Central memory CD8-positive, alpha-beta T cell (primary cell): ENCODE measurements around the gene AZIN2.
"Not testable (repeated sequence)": the region's sequence is repeated elsewhere in the genome, so short reads cannot be mapped to it uniquely, and the experiment has no call there.

Experiments
- ATAC-seq: fragments of 150-1000 bp; cut with Tn5 transposase; replicated peaks from 2 replicates; pipeline ENCODE4 v1.10.0; 2022; ENCODE audit warnings: mild to moderate bottlenecking, moderate FRiP score, moderate number of reproducible peaks; ENCODE audit not compliant: poor library complexity, severe bottlenecking; ENCODE audit errors: extremely low read depth
- DNase-seq, 2 donors: peaks; one replicate each; pipeline ENCODE4 v3.0.0; 2021; ENCODE audit warnings: low spot score in 2 of 2
- H3K27ac Mint-ChIP-seq: one replicate; pipeline ENCODE4 v1.8.0; 2022; ENCODE audit warnings: low read depth, mild to moderate bottlenecking, moderate library complexity, mixed read lengths
- H3K27me3 Mint-ChIP-seq: one replicate; pipeline ENCODE4 v1.8.0; 2022; ENCODE audit warnings: mixed read lengths
- H3K36me3 Mint-ChIP-seq: one replicate; pipeline ENCODE4 v1.8.0; 2022; ENCODE audit warnings: mild to moderate bottlenecking, moderate library complexity, mixed read lengths; ENCODE audit not compliant: insufficient read depth
- H3K4me1 Mint-ChIP-seq: one replicate; pipeline ENCODE4 v1.8.0; 2022; ENCODE audit warnings: mixed read lengths
- H3K4me3 Mint-ChIP-seq: one replicate; pipeline ENCODE4 v1.8.0; 2022; ENCODE audit warnings: mild to moderate bottlenecking, moderate library complexity, mixed read lengths
- H3K9me3 Mint-ChIP-seq: one replicate; pipeline ENCODE4 v1.8.0; 2022; ENCODE audit warnings: mixed read lengths

AZIN2 gene

DNA sequence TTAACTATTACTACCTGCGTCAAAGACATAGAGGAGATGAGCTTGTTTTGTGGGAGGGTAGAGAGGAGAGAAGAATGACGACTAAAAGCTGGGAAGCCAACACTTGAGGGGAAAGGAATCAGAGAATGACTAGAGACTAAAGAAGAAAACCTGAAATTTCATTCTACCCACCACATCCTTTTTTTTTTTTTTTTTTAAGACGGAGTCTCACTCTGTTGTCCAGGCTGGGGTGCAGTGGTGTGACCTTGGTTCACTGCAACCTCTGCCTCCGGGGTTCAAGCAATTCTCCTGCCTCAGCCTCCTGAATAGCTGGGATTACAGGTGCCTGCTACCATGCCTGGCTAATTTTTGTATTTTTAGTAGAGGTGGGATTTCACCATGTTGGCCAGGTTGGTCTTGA is 34.7 kb upstream of the AZIN2 start:
- Mint-ChIP-seq H3K27ac (peak overlapping the region; percentile 82), H3K4me1 (peaks cover 20% of the 10 kb centered on the region)
- not testable (repeated sequence) for H3K9me3 Mint-ChIP-seq, H3K36me3 Mint-ChIP-seq, H3K4me3 Mint-ChIP-seq, H3K27me3 Mint-ChIP-seq, DNase-seq, ATAC-seq

DNA sequence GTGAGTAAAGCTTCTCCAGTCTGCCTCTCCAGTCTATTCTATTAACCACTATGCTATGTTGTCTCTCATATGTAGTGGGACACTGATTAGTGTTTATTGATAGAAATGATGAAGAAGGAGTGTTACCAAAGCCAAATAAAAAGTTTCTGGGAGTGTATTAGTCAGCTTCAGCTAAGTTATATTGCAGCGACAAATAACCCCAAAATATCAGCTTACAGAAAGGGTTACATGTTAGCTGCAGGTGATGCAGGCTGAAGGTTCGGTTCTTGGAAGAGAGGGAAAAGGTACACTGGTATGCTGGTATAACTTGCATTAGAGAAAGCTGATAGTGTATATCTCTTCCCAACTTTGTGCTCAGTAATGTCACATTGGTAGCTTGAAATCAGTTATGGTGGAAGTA is 33.7 kb upstream of the AZIN2 start:
- H3K4me3 Mint-ChIP-seq, result no peak overlapping the region
- peaks cover 20% of the 10 kb centered on the region for H3K4me1 Mint-ChIP-seq

DNA sequence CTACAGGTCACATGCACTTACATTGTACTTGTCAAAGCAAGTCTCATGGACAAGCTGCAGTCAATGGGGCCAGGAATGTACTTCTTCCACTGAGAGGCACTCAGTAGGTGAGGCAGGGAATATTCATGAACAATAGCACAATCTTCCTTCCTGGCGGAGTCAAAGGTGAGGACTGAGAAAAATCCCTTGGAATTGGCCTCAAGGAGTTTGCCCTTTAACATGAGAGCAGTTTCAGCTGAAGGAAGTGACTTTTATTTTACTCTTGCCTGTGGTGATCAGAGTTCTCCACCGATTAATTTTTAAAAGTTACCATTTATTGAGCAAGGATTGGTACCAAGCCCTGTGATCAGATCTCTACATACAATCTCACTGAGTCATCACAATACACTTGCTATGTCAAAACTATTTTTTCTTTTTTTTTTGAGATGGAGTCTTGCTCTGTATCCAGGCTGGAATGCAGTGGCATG is 33.1 kb upstream of the AZIN2 start:
- H3K36me3 Mint-ChIP-seq, result no peaks in the 10 kb centered on the region
- H3K27me3 Mint-ChIP-seq, result no peaks in the 10 kb centered on the region
- peaks cover 20% of the 10 kb centered on the region for H3K4me1 Mint-ChIP-seq
- no peaks in the 10 kb centered on the region for H3K9me3 Mint-ChIP-seq
- H3K27ac Mint-ChIP-seq, result no peak overlapping the region
- no peak for ATAC-seq
- no peak overlapping the region for H3K4me3 Mint-ChIP-seq
- DNase-seq, result no peak

More for the DNA sequence above, 33.7 kb upstream of the AZIN2 start:
- DNase-seq, result no peak
- H3K9me3 Mint-ChIP-seq, result no peaks in the 10 kb centered on the region
- no peak overlapping the region for H3K27ac Mint-ChIP-seq
- H3K27me3 Mint-ChIP-seq, result no peaks in the 10 kb centered on the region
- ATAC-seq, result no peak
- no peaks in the 10 kb centered on the region for H3K36me3 Mint-ChIP-seq

DNA sequence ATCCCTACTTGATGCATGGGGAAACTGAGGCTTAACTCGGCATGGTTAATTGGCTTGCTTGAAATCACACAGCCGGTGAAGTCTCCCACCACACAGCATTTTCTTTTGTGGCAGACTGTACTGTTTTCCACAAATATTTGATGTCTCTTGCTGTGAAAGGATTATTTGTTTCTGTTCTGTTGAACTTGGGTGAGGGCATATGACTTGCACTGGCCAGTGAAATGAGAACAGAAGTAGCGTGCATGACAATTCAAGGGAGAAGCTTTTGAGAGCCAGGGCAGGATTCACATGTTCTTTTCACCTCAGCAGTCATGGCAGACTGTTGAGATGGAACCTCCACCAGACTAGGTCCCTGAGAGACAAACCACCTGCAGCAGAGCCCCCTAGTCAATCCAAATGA is 32.5 kb upstream of the AZIN2 start:
- Mint-ChIP-seq H3K36me3 (no peaks in the 10 kb centered on the region), H3K9me3 (no peaks in the 10 kb centered on the region), H3K4me3 (no peak overlapping the region), H3K27me3 (no peaks in the 10 kb centered on the region), H3K4me1 (peaks cover 20% of the 10 kb centered on the region), H3K27ac (no peak overlapping the region)
- no peak for ATAC-seq
- DNase-seq, result no peak

DNA sequence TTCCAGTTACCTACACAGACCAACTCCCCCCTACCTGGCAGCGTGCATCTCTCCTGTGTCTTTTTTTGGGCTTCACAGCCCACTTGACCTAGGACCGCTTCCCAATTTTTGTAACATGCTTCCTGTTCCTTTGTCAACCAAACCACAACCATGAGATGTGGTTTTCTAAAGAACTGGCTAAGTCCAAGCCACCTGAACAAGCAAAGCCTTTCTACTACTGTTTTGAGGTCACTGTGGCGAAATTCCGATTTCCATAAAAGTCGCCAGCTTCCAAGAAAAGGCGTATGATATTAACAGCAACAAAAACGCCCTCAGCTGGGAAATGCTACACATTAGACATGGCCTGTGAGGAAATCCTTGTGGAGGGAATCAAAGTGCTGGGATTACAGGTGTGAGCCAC is 31.6 kb upstream of the AZIN2 start:
- H3K36me3 Mint-ChIP-seq, result no peaks in the 10 kb centered on the region
- ATAC-seq, result no peak

DNA sequence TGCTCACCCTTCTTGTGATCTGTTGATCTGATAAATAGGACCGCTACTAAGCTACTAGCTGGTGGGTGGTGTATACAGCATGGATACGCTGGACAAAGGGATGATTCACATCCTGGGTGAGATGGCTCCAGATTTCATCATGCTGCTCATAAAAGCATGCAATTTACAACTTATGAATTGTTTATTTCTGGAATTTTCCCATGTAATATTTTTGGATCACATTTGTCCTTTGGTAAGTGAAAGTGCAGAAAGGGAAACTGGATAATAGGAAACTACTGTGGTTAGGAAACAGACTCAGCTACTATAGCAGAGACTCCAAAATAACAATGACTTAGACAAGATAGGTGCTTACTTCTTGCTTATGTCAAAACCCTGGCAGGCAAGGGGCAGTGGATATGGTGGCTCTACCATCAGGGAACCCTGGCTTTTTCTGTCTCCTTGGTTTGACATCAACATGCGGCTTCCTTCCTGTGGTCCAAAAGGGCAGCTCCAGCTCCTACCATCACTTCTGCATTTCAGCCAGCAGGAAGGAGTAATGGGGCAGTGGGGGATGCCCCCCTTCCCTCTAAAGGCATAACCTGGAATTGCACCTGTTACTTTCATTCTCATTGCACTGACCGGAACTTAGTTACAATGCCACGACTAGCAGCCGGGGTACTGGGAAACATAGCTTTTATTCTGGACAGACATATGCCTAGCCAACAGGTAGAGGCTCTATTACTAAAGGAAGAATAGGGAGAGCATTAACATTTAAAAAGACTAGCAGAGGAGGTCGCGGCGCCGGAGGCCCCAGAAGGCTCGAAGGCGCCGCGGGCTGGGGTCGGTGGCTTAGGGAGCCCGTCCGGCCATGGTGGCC is 30.5 kb upstream of the AZIN2 start:
- Mint-ChIP-seq H3K27ac (no peak overlapping the region), H3K4me1 (peaks cover 15% of the 10 kb centered on the region)
- DNase-seq, result no peak

More for the DNA sequence above, 31.6 kb upstream of the AZIN2 start:
- H3K4me3 Mint-ChIP-seq, result no peak overlapping the region
- peaks cover 20% of the 10 kb centered on the region for H3K4me1 Mint-ChIP-seq
- no peaks in the 10 kb centered on the region for H3K9me3 Mint-ChIP-seq
- no peaks in the 10 kb centered on the region for H3K27me3 Mint-ChIP-seq
- no peak overlapping the region for H3K27ac Mint-ChIP-seq
- no peak for DNase-seq

DNA sequence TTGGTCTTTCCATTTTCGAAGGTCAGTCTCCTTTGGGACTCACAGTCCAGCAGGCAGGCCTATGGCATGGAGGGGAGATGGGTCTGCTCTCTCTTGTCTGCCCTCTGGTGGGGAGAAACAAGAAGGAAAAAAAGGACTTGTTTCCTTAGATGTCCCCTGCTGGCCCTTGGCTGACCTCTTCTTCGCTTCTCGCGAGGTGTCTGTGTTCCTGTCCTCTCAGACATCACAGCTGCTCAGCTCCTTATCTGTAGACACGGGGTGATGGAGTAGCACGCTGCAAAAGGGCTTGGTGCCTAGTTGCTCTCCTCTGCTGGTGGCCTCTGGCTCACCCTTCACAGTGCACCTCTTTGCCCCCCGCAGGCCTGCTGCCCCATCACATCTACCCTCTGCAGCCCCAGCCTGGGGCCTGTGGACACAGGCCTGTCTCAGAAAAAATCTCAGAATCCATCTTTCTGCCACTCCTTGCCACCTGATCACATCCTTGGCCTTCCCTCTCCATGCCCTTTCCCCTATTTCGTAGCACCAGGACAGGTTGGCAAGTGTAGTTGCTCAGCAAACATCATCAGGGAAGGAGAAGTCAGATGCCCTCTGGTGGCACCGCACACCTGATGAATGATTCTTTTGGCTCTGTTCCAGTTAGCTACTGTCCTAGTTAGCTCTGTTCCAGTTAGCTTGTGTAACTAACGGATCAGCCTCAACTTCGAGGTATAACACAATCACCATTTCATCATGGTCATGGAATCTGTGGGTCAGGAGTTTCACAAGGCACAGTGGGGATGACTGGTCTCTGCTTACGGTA is 25.5 kb upstream of the AZIN2 start:
- no peak overlapping the region for H3K27ac Mint-ChIP-seq

More for the DNA sequence above, 30.5 kb upstream of the AZIN2 start:
- no peaks in the 10 kb centered on the region for H3K27me3 Mint-ChIP-seq
- no peak for ATAC-seq
- no peaks in the 10 kb centered on the region for H3K36me3 Mint-ChIP-seq
- no peaks in the 10 kb centered on the region for H3K9me3 Mint-ChIP-seq
- H3K4me3 Mint-ChIP-seq, result no peak overlapping the region

DNA sequence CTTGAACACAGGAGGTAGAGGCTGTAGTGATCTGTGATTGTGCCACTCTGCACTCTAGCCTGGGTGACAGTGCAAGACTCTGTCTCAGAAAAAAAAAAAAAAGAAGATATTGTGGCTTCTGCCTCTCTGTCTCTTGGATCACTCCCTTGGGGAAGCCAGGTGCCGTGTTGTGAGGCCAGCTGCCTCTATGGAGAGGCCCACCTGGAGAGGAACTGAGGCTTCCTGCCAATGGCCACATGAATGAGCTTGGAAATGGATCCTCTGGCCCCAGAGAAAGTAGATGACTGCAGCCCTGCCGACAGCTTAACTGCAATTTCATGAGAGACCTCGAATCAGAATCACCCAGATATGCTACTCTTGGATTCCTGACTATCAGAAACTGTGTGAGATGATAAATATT is 24.5 kb upstream of the AZIN2 start:
- no peak for ATAC-seq

More for the DNA sequence above, 25.5 kb upstream of the AZIN2 start:
- DNase-seq (no peak), ATAC-seq (peak; percentile 49)
- Mint-ChIP-seq H3K4me1 (peaks cover 9% of the 10 kb centered on the region), H3K27me3 (peaks cover 12% of the 10 kb centered on the region), H3K4me3 (no peak overlapping the region), H3K36me3 (no peaks in the 10 kb centered on the region), H3K9me3 (no peaks in the 10 kb centered on the region)

DNA sequence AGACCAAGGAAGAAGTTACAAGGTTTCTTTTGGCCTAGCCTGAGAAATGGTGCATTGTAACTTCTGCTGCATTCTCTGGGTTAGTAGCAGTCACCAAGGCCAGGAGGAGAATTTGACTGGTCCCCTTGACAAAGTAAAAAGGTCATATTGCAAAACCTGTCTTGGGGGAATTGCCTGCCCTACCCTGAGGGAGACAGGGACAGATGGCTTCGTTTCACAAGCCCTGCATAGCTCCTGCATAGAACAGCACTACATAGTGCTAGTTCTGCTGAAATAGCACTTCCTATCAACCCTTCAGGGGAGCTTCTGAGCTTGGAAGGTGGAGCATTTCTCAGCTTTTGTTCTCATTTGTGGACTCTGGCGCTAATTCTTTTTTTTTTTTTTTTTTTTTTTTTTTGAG is 23.9 kb upstream of the AZIN2 start:
- Mint-ChIP-seq H3K27ac (no peak overlapping the region), H3K4me1 (peaks cover 9% of the 10 kb centered on the region), H3K9me3 (peaks cover 5% of the 10 kb centered on the region), H3K4me3 (no peak overlapping the region), H3K27me3 (peaks cover 12% of the 10 kb centered on the region), H3K36me3 (no peaks in the 10 kb centered on the region)
- no peak for ATAC-seq
- no peak for DNase-seq

More for the DNA sequence above, 24.5 kb upstream of the AZIN2 start:
- H3K4me3 Mint-ChIP-seq, result no peak overlapping the region
- no peak overlapping the region for H3K27ac Mint-ChIP-seq
- DNase-seq, result no peak
- no peaks in the 10 kb centered on the region for H3K36me3 Mint-ChIP-seq
- H3K4me1 Mint-ChIP-seq, result peaks cover 9% of the 10 kb centered on the region
- no peaks in the 10 kb centered on the region for H3K9me3 Mint-ChIP-seq
- peaks cover 12% of the 10 kb centered on the region for H3K27me3 Mint-ChIP-seq

DNA sequence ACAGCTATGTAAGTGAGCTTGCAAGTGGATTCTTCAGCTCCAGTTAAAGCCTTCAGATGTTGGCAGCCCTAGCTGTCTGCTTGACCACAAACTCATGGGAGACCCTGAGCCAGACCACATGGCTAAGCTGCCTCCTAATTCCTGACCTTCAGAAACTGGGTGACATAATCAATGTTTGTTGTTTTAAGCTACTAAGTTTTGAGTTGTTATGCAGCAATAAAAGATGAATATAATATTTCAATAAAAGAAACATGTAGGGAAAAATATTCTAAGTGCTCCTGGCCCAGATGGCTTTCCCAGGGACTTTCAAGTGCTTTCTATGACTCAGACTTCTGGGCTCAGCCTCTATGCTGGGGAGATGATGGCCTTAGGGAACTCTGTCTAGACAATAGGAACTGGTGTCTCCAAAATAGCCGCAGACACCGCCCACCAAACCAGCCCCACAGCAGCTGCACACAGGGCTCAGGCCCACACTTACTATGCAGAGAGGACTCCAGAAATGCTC is 20.3 kb upstream of the AZIN2 start:
- no peak for ATAC-seq
- H3K4me3 Mint-ChIP-seq, result no peak overlapping the region
- peaks cover 2% of the 10 kb centered on the region for H3K36me3 Mint-ChIP-seq
- H3K27ac Mint-ChIP-seq, result no peak overlapping the region
- peaks cover 12% of the 10 kb centered on the region for H3K27me3 Mint-ChIP-seq
- H3K4me1 Mint-ChIP-seq, result peaks cover 2% of the 10 kb centered on the region
- peaks cover 31% of the 10 kb centered on the region for H3K9me3 Mint-ChIP-seq
- DNase-seq, result no peak

DNA sequence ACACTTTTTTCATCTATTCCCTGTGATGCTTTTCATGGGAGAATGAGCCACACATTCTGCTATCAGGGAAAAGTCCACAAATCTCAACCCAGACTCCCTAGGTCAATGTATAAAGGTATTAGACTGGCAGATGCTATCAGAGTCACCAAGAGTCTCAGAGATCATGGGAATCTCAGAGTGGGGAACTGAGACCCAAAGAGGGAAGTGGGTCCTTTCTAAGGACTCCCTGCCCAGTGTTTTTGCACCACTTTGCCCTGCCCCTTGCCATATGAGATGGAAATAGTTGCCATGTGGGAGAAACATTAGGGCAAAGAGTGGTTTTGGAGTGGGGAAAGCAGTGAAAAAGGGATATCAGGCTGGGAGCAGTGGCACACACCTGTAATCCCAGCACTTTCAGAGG is 19.1 kb upstream of the AZIN2 start:
- H3K4me1 Mint-ChIP-seq, result no peaks in the 10 kb centered on the region
- peaks cover 12% of the 10 kb centered on the region for H3K27me3 Mint-ChIP-seq
- ATAC-seq, result no peak
- DNase-seq, result no peak
- H3K4me3 Mint-ChIP-seq, result no peak overlapping the region
- H3K27ac Mint-ChIP-seq, result no peak overlapping the region
- H3K9me3 Mint-ChIP-seq, result peaks cover 32% of the 10 kb centered on the region
- H3K36me3 Mint-ChIP-seq, result peaks cover 2% of the 10 kb centered on the region

DNA sequence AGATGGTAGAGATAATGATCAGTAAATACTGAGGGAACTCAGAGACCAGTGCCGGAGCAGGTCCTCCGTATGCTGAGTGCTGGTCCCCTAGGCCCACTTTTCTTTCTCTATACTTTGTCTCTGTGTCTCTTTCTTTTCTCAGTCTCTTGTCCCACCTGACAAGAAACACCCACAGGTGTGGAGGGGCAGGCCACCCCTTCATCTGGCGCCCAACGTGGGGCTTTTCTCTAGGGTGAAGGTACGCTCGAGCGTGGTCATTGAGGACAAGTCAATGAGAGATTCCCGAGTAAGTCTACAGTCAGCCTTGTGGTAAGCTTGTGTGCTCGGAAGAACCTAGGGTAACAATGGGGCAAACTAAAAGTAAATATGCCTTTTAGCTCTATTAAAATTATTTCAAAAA is 16.7 kb upstream of the AZIN2 start:
- ATAC-seq, H3K4me1 Mint-ChIP-seq, H3K27ac Mint-ChIP-seq, H3K4me3 Mint-ChIP-seq, H3K36me3 Mint-ChIP-seq, DNase-seq: not testable (repeated sequence)
- peaks cover 18% of the 10 kb centered on the region for H3K27me3 Mint-ChIP-seq
- H3K9me3 Mint-ChIP-seq, result peaks cover 32% of the 10 kb centered on the region
